Measurements from ENCODE around the gene PRPF8.
A peak's percentile ranks its signal among the peaks of the same experiment; 100 is the strongest.

Gene PRPF8

GRCh38 chr17:1644493-1645206 is 40.0 kb downstream of the PRPF8 start:
- DNase-seq (ENCODE audit: low spot score), result no peak

DNA sequence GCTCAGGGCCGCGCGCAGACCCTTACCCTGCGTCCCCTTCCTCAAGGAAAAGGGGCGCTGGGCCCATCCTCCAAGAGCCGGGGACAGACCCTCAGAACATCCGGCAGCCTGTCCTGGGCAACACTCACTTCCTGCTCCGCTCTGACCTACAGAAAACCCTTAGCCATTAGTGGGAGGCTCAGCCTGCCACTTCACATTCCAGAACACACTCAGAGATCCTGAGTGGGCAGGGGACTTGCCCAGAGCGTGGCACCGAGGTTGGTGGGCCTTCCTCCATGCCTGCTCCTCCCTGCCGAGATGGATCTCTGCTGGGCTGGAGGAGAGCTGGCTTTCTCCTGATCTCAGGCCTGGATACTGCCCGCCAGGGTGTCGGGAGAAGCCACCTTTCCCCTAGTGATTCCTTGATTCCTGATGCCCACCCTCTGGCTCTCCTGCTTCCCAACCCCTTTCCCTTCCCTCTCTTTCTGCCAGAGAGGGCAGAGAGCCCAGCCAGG is 40.6 kb downstream of the PRPF8 start:
- DNase-seq (ENCODE audit: low spot score), result no peak

DNA sequence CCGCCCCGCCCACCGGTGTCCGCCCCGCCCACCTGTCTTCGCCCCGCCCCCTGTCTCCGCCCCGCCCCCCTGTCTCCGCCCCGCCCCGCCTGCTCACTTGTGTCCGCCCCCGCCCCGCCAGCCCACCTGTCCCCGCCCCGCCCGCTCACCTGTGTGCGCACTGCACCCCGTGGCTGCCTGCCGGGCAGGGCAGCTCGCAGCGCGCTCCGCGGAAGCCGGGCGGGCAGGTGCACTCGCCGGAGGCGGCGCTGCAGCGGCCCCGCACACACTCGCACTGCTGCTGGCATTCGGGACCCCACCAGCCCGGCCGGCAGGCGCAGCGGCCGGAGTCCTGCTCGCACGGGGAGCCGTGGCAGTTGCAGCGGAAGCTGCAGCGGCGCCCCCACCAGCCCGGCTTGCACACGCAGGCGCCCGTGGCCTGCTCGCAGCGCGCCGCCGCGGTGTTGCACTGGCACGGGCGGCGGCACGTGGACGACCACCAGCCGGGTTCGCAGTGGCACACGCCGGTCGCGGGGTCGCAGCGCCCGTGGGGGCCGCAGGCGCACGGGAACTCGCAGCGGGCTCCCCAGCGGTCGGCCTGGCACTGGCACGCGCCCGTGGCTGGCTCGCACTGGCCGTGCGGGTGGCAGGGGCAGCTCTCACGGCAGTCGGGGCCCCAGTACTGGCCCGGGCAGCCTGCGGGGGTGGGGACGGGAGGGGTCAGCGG is 41.2 kb downstream of the PRPF8 start:
- DNase-seq (ENCODE audit: low spot score), result peak; percentile 64

GRCh38 chr17:1641065-1641403 is 43.6 kb downstream of the PRPF8 start:
- no peak for DNase-seq (ENCODE audit: low spot score)

DNA sequence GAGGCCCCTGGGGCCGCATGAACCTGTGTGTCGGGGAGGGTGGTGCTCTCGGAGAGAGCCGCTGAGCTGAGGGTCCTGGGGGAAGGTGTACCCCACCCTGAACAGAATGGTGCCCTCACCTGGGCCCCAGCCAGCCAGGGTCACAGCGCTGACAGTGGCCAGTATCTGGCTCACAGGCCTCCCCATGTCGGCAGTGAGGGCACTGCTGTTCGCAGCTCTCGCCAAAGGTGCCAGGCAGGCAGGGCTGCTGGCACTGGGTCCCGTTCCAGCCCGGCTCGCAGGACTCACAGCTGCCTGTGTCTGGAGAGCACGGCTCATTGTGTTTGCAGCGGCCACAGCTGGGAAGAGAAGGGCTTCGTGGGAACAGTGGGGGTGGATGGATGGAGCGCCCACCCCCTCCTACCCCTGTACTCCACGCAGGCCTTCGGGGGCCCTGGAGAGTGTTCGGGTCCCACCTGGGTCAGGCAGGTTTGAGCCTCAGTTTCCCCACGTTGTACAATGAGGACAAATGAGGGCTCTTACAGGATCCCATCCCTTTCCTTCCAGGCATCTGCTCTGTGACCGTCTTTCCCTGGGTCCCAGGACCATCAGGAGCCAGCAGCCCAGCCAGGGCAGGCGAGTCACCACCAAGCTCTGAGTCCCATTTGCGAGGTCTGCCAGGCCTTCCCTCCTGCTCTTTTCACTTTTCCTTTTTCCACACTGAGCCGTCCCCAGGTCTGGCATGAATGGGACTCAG is 44.2 kb downstream of the PRPF8 start:
- no peak for DNase-seq (ENCODE audit: low spot score)

DNA sequence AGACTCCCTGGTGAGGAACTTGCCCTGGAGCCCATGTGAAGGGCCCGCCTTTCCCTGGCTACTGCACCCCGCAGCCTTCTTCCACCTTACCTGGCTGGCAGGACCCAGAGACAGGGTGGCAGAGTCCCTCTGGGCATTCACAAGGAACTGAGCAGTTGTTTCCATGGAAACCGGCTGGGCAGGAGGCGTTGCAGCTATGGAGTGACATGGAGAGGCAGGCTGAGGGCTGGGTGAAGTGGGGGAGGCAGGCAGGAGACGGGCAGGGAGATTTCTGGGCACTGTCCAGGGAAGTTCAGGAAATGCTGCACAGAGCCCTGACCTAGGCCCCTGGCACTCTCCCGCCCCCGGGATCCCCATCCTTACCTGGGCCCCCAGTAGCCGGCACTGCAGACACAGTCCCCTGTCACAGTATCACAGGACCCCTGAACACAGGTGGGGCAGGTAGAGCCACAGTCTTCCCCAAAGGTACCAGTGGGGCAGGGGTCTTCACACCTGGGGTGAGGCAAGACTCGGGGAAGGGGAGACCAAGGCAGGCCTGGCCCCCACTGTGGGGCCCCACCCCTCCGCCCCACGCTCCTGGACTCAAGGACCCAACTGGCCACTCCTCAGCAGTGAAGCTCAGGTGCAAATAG is 45.0 kb downstream of the PRPF8 start:
- DNase-seq (ENCODE audit: low spot score), result no peak

DNA sequence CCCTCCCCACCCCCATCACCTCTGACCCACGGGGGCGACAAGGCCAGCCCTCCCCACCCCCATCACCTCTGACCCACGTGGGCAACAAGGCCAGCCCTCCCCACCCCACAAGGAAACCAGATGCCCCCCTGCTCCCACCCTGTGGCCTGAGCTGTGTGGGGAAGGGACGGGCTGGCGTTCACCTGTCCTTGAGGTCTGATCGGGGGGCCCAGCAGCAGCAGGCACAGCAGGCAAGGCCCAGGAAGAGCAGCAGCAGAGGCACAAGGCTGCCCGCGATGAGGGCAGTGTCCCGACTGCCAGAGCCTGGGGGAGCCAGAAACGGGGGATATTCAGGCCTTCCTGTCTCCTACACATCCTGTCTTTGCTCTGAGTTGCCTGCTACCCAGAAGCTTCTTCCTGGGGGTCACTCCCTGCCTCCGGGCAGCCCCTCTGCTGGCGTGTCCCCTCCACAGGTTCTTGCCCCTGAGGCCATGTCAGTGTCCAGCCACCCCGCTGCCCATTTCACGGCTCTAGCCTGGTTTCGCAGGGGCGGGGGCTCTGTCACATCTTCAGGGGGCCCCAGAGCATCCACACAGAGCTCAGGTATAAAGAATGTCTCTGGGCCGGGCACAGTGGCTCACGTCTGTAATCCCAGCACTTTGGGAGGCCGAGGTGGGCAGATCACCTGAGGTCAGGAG is 45.9 kb downstream of the PRPF8 start:
- DNase-seq (ENCODE audit: low spot score), result no peak

DNA sequence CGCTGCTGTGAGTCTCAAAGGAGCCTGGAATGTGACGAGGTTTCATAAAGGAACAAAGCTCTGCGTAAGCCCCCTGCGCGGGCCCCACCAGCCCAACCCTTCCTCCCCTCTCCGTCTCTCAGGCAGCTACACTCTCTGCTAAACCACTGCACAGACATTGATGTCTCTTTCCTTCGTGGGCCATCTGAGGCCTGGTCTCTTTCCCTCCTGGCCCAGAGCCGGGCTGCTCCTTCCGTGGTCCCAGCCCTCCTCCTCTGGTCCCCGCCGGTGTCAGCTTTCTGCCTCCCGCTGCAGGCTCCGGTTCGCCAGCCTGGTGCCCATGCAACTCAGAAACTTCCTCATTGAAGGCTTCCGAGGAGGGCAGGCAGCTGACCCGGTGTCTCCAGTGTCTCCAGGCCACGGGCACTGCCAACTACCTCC is 46.5 kb downstream of the PRPF8 start:
- DNase-seq (ENCODE audit: low spot score), result no peak

DNA sequence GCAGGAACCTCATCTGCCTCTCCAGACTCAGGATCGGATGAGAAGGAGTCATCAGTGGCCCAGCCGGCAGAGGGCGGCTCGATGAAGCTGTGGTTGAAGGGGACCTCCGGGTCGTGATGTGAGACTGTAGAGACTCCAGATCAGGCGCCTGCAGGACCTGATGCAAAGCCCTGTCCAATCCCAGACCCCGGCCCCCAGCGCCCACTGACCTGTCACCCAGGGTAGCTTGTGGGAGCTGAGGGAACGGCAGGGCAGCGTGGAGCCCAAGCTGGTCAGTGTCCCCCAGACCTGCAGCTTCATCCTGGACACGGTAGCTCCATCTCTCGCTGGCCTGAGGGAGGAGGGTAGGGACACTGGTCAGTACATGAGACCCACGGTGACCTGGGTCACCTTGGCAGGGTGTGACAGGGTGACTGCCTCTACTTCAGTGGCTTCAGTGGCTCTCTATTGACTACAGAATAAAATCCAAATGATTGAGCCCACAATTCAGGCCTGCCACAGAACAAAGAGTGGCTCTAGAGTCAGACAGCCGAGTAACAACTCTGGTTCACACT is 47.9 kb downstream of the PRPF8 start:
- no peak for DNase-seq (ENCODE audit: low spot score)

DNA sequence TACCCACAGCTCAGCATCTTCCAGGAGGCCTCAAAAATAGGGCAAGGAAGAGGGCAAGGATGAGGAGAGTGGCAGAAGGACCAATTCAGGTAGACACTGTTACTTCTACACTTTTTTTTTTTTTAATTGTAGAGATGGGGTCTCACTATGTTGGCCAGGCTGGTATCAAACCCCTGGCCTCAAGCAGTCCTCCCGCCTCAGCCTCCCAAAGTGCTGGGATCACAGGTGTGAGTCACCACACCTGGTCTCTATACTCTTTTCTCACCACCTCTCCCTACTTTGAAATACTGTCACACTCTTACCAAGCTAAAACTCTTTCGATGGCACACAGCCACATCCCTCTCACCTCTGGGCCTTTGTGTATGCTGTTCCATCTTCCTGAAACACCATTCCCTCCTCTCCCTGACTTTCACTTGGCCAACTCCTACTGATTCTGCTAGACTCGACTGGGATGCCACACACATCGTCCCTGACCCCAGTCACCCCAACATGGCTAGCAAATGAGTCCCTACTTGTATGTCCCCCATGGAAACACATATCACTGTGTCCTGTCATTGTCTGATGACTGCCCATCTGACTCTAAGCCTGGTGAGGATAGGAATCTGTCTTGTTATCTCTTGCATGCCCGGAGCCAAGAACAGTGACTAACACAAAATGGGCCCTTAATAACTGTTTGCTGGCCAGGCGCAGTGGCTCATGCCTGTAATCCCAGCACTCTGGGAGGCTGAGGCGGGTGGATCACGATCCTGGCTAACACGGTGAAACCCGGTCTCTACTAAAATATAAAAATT is 48.8 kb downstream of the PRPF8 start:
- no peak for DNase-seq (ENCODE audit: low spot score)

DNA sequence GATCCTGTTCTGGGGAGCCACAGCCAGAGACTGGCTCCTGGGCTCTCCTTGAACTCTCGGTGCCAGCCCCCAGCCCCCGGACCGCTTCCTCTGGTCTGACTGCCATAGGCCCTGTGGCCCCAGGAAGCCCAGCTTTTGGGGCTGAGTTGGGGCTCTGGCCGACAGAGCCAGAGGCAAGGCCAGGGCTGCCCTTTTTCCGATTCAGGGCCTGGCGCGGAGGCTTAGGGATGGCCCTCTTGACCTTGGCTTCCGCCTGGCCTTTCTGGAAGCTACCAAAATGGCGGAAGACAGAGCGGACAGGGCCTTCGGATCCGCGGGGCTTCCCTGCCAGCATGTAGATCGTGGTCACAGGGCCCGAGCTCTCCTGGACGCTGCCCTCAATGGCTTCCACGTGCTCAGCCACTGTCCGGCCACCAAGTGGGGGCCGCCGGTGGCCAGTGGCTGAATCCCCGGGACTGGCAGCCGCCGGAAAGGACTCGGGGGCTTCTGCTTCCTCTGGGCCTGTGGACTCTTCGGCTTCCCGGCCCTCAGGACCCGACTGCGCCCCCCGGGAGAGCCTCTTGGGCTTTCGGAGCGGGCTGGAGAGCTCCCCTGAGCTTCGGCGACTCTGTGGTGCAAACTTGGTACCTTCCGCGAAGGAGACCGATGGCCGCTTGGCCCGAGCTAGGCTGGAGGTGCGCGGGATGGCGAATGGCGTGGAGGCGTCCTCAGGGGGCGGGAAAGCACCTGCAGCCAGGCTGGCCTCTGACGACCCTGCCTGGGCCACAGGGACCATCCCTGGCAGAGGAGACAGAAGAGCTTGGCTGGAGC is 49.6 kb downstream of the PRPF8 start:
- no peak for DNase-seq (ENCODE audit: low spot score)

DNA sequence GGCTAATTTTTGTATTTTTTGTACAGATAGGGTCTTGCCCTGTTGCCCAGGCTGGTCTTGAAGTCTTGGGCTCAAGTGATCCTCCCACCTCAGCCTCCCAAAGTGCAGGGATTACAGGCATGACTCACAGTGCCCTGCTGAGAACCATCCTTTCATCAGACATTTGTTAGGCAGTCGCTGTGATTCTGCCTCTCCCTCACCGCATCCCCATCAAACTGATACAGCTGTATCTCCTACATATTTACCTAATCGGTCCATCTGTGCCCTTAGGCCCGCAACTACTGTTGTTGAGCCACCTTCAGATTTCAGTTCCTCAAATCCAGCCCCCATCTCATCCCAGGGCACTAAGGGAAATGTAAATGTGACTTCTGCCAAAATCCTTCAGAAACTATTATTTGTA is 54.0 kb downstream of the PRPF8 start:
- DNase-seq (ENCODE audit: low spot score), result no peak

DNA sequence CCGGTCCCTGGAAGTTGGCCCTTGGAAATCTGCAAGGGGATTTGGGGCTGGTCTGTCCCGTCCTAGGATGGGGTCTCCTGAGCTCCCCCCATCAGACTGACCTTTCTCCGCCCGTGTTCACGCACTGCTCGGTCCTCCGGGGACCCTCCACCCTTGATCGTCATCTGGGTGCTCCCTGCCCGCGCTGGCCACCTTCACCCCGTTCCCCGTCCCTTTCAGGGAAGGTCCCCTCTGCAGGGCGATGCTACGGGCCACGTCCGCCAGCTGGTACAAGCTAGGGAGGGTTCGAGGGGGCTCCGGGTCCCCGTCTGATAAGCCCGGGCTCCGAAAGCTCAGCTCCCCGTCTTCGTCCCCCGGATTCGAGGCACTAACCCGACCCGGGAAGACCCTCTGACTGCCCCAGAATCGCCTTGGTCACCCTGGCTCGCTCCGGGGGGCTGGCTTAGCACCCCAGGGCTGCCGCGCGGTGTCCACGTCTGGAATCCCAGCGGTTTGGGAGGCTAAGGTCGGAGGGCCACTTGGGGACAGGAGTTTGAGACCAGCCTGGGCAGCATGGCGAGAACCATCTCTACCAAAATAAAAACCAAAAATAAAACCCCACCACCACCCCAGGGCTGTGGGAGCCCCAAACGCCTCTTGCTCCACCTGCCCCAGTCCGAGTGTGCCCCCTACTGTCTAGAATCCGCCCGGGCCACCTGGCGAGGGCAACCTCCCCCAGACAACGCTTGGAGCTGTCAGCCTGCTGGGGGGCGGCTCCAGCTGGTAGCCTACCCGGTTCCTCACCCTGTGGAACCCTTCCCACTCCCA is 55.0 kb downstream of the PRPF8 start:
- DNase-seq (ENCODE audit: low spot score), result peak; percentile 72

- peak; percentile 99 for DNase-seq (ENCODE audit: low spot score)
These were observed 55.7 kb downstream of the PRPF8 start for GRCh38 chr17:1628856-1629503.

DNA sequence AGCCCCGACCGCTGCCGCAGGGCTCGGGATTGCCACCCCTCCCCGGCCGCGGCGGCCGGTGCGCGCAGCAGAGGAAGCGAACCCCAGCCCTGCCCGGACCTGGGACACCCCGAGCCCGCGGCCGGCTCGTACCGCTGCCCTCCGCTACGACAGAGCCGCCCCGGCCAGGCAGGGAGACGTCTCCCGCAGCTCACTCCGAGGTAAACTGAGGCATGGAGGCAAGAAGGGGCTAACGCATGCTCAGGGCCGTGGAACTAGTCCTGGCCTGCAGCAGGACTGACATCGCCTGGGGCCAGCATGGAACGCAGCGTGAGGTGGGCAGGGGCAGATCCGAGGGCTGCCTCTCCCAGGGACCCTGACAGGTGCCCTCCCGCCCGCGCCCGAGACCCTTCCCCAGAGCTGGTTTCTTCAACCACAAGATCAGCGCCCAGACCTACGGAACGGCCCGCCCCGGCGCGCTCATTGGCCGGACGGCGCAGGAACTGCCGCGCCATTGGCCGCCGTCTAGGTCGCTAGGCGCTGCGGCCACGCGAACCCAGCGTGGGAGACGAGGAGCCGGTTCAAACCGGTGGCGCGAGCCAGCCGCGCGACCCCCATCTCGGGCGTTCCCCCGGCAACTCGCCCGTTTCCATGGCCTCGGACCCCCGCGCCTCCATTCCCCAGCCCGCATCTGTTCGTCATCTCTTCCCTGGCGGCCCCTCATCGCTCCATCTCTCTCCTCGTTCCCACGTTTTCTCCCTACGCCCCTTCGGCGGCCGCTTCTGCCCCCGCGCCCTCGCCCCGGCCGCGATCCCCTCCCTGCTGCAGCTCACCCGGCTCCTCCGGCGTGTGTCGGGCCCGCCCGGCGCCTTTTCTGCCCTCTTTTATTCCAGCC is 56.4 kb downstream of the PRPF8 start, which contains the start of gene SLC43A2:
Gene SLC43A2, minus strand, starts transcription at position 853 of the 874 bp plus-strand sequence. CDS start 960 bp downstream, outside the sequence.
- DNase-seq (ENCODE audit: low spot score), result peak; percentile 96

DNA sequence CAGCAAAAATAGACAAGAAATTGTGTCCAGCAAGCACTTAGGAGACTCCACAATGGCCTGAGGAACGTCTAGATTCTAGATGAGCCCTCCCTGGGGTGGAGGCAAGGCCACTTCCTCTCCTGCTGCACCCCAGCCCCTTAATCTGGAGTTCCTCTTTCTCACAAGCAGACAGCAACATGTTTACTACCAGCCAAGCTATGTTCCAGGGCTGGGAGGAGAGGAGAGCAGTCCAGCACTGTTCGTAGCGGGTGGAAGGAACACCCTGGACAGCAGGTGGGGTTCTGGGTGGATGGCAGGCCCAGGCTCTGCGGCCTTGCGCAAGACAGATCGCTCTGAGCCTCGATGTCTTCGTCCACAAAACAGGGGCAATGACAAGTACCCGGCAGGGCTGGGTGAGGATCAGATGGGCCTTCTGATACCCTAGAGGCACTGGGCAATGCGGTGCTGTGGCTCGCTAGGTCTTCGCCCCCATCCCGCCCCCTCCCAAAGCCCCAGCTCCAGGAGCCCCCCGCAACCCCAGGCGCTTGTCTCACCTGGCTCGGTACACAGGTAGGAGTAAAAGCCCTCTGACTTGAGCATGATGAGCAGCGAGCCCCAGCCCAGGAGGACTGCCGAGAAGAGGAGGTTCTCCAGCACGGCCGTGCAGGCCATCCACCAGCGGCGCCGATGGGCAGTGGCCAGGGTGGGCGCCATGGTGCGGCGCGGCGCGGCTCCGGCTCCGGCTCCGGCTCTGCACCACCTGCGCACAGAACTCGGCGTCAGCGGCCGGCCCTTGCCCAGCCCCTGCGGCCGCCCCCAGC is 57.3 kb downstream of the PRPF8 start:
- DNase-seq (ENCODE audit: low spot score), result no peak

DNA sequence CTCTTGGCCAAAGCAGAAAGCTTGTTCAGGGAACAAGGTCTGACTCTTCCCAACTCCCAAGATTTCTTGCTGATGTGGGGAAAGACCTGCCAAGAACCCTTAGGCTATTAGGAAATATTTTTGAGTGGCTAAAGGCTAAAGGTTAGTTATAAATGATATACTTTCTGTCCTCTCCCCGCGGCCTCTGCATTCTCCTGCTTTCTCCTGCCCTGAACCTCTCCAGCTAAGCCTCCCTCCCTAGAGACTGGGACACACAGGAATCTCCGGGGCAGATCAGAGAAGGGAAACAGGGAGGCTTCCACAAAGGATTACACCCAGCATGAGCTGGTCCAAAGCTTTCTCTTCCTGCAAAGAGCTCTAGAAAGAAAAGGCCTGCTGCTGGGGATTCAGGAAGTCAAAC is 58.3 kb downstream of the PRPF8 start:
- DNase-seq (ENCODE audit: low spot score), result no peak
